Left lung (tissue), 10 donors: Measurements from ENCODE around the gene EPN2. TPM values are rescaled to one million over a fixed set of nuclear protein-coding genes. Genes with fewer than 3 reads are reported as not detected.

Experiments used
- ATAC-seq: fragments of 200-7000 bp; cut with Tn5 transposase; one replicate; pipeline ENCODE4 v1.9.1; 2020; ENCODE audit warnings: moderate library complexity
- DNase-seq, 4 donors: peaks; one replicate each; pipeline ENCODE4 v3.0.0-alpha.2; 2013 to 2020
- H3K27ac ChIP-seq, 2 donors: fragments of 200-600 bp; sonication (generic) in 1 of 2; one replicate each; pipeline versions ENCODE4 v1.5.0 to v1.8.0; 2020 to 2021
- H3K27me3 ChIP-seq, 2 donors: fragments of 200-600 bp; sonication (generic) in 1 of 2; one replicate each; pipeline versions ENCODE4 v1.5.0 to v1.8.0; 2020 to 2021
- H3K36me3 ChIP-seq, 2 donors: fragments of 200-600 bp; sonication (generic) in 1 of 2; one replicate each; pipeline versions ENCODE4 v1.5.0 to v1.8.0; 2020 to 2021
- H3K4me1 ChIP-seq, 2 donors: fragments of 200-600 bp; one replicate each; pipeline ENCODE4 v1.8.0; 2021
- H3K4me3 ChIP-seq, 2 donors: fragments of 200-600 bp; sonication (generic) in 1 of 2; one replicate each; pipeline versions ENCODE4 v1.5.0 to v1.8.0; 2020 to 2021; ENCODE audit warnings: mild to moderate bottlenecking in 1 of 2
- H3K9me3 ChIP-seq, 2 donors: fragments of 200-600 bp; sonication (generic) in 1 of 2; one replicate each; pipeline versions ENCODE4 v1.5.0 to v1.8.0; 2020 to 2021
- intact Hi-C, 2 donors: fragments of 100-400 bp; cut with DNase I; formaldehyde crosslinking; loops; one replicate each; pipeline versions ENCODE4 v1.11.2 to v1.14.2; 2022
- polyA plus RNA-seq, 6 donors: library from polyadenylated mRNA; unstranded; fragments of 120-200 nt; gene quantifications; one replicate each; pipeline ENCODE4 v1.2.1, GENCODE V29; 2013; ENCODE audit not compliant: insufficient read length in 6 of 6
- total RNA-seq, 2 donors: library from RNA; stranded (reverse); fragmentation: NEBNext Ultra II Directional; extraction: Animal tissue kit (Norgen Biotek cat#: 25700); gene quantifications; one replicate each; pipeline ENCODE4 v1.2.1, GENCODE V29; 2021
- TF ChIP-seq, protein P1 (sequence below), 2 donors: fragments of 200-600 bp; sonication (generic) in 1 of 2; IDR thresholded peaks; one replicate each; pipeline versions ENCODE4 v1.5.0 to v1.8.0; 2021; ENCODE audit warnings: antibody characterized with exemption in 2 of 2
- donor health status: DM: no; HTN: yes; CAD: no.
- donor health status: DM: no; HTN: no; CAD: no.

Gene EPN2
- total and polyA plus RNA-seq, 8 donors = 43.3 to 51.5 (median 48.3) TPM

DNA sequence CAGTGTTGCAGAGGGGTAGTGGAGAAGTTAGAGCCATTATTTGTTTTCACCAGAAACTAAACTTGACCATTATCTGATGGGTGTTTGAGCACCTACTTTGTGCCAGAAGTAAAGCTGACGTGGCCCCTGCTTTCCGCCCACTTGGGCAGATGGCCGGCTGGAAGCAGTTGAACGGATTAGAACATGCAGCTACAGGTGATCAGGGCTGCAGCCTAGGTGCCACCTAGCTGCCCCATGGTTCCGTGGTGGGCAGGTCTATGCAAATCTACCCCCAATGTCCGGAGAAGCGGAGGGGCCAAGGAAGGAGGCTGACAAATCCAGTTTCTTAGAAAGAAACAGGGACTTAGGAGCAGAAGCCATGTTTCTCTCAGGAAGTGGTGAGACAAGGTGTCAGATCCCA lies 62.7 kb downstream of the EPN2 start:
- no peaks in the 10 kb centered on the region for H3K9me3 ChIP-seq
- DNase-seq (no peak), ATAC-seq (no peak)
- intact Hi-C loops = no loop called here
- H3K4me3 ChIP-seq = no peak overlapping the region
- TF ChIP-seq, protein P1, sequence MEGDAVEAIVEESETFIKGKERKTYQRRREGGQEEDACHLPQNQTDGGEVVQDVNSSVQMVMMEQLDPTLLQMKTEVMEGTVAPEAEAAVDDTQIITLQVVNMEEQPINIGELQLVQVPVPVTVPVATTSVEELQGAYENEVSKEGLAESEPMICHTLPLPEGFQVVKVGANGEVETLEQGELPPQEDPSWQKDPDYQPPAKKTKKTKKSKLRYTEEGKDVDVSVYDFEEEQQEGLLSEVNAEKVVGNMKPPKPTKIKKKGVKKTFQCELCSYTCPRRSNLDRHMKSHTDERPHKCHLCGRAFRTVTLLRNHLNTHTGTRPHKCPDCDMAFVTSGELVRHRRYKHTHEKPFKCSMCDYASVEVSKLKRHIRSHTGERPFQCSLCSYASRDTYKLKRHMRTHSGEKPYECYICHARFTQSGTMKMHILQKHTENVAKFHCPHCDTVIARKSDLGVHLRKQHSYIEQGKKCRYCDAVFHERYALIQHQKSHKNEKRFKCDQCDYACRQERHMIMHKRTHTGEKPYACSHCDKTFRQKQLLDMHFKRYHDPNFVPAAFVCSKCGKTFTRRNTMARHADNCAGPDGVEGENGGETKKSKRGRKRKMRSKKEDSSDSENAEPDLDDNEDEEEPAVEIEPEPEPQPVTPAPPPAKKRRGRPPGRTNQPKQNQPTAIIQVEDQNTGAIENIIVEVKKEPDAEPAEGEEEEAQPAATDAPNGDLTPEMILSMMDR (IDR thresholded peaks at IDR 0.05) = no peak
- peaks cover 21 to 52% of the 10 kb centered on the region in 2 donors for H3K4me1 ChIP-seq
- no peak overlapping the region for H3K27ac ChIP-seq
- H3K27me3 ChIP-seq = peaks cover 0 to 38% of the 10 kb centered on the region in 2 donors
- H3K36me3 ChIP-seq = no peaks in the 10 kb centered on the region

DNA sequence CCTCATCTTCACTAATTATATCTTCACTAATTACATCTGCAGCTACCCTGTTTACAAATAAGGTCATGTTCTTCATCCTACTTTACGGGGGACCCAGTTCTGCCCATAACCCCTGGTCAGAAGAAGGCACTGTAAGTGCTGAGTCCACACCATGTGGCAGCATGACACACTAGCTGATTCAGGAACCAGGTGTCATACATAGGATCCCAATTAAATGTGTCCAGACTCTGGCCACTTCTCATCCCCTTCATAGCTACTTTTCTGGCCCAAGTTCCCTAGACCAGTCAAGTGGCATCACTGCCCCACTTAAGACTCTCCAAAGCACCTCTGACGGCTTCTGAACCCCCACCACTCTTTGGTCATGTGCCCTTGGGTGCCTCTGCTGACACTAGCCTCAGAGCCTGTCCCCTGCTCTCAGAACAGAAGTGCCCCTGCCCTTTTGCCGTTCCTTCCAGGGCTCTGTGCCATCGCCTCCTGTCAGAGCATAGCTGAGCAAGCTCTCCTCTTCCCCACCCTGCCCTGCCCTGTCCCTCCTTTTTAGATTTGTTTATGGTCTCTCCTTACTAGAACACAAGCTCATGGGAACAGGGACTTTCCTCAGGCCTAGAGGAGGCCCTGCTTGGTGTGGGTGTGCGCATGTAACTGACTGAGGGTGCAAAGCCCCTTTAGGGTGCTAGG lies 64.2 kb downstream of the EPN2 start:
- Histone ChIP-seq H3K27ac (peak overlapping the region; percentile 33 to 58), H3K4me1 (peaks cover 22 to 58% of the 10 kb centered on the region in 2 donors), H3K36me3 (no peaks in the 10 kb centered on the region), H3K4me3 (no peak overlapping the region), H3K9me3 (no peaks in the 10 kb centered on the region), H3K27me3 (peaks cover 0 to 38% of the 10 kb centered on the region in 2 donors)
- intact Hi-C loops = no loop called here
- DNase-seq = peak in 1 of 4 donors; percentile 86
- TF ChIP-seq, protein P1 (IDR thresholded peaks at IDR 0.05) = no peak
- peak; percentile 87 for ATAC-seq

DNA sequence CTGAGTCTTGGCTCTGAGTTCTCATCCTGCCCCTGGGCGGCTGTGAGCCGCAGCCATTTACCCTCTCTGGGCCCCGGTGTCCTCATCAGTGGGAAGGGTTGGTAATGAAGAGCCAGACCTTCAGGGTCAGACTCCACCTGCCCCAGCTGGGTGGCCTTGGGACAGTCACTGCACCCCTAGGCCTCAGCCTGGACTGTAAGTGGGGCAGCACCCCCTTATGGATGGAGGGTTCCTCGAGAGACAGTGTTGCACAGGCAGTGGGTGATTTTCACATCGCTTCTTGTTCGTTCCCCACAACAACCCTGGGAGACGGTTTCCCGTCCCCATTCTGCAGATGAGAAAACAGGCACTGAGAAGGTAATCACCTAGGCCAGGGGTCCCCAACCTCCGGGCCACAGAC lies 64.8 kb downstream of the EPN2 start:
- peak overlapping the region; percentile 33 to 58 for H3K27ac ChIP-seq
- intact Hi-C loops = no loop called here
- DNase-seq (no peak), ATAC-seq (no peak)
- H3K36me3 ChIP-seq = no peaks in the 10 kb centered on the region
- H3K9me3 ChIP-seq = no peaks in the 10 kb centered on the region
- TF ChIP-seq, protein P1 (IDR thresholded peaks at IDR 0.05) = no peak
- peaks cover 22 to 64% of the 10 kb centered on the region in 2 donors for H3K4me1 ChIP-seq
- H3K27me3 ChIP-seq = peaks cover 0 to 43% of the 10 kb centered on the region in 2 donors
- no peak overlapping the region for H3K4me3 ChIP-seq

DNA sequence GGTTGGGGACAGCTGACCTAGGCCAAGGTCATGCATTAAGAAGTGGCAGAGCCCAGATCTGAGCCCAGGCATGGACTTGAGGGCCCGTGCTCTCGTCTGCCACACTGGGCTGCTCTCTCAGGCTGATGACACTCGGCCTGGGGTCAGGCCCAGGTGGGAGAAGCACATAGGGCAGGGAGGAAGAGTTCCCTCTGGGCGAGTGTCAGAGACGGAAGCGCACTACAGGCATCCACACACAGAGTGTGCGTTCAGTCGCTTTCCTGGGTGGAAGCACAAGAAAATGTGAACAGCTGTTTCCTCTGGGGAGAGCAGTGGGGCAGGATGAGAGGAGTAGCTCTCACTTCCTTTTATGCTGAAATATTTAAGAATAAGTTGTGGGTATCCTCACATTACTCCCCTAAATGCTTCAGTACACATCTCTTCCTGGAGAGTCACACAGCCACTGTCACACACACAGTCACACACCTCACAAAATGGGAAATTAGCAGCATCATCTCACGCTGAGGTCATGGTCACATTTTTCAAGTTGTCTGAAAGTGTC lies 65.7 kb downstream of the EPN2 start:
- Histone ChIP-seq H3K27ac (peak overlapping the region; percentile 10 to 58), H3K4me1 (peaks cover 22 to 72% of the 10 kb centered on the region in 2 donors), H3K9me3 (no peaks in the 10 kb centered on the region), H3K36me3 (no peaks in the 10 kb centered on the region), H3K4me3 (no peak overlapping the region), H3K27me3 (peaks cover 0 to 52% of the 10 kb centered on the region in 2 donors)
- TF ChIP-seq, protein P1 (IDR thresholded peaks at IDR 0.05) = no peak
- DNase-seq = no peak
- intact Hi-C loops = no loop called here
- ATAC-seq = no peak

DNA sequence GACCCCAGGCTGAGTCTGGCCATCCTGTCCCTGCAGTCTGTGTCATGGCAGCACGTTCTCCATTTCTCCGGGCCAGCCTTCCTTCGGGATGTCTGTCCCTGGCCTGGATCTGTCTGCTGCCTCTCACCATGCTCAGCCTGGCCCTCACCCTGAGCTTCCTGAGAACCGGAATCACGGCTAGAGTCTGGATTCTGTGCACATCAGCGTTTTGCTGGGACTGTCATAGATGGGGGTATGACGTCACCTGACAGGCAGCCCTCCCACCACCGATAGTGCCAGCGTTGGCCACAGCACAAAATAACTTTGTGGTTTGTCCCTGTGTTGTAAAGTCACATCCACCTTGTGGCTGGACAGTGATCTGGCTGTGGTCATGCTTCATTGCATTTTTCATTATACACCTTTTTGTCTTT lies 66.2 kb downstream of the EPN2 start:
- Histone ChIP-seq H3K4me3 (no peak overlapping the region), H3K36me3 (no peaks in the 10 kb centered on the region), H3K9me3 (no peaks in the 10 kb centered on the region), H3K4me1 (peaks cover 22 to 76% of the 10 kb centered on the region in 2 donors), H3K27me3 (peaks cover 0 to 57% of the 10 kb centered on the region in 2 donors), H3K27ac (peak overlapping the region in 1 of 2 donors; percentile 58)
- TF ChIP-seq, protein P1 (IDR thresholded peaks at IDR 0.05) = no peak
- DNase-seq = no peak
- intact Hi-C loops = no loop called here
- no peak for ATAC-seq
